Retinal pigment epithelial cell (primary cell): ENCODE data around the gene NFATC2.

Source experiments
- DNase-seq: peaks from one replicate; pipeline ENCODE4 v3.0.0-alpha.2; 2010; ENCODE audit warnings: low read depth
- H3K4me3 ChIP-seq: 2 replicates; pipeline ENCODE4 v1.5.1; 2011; ENCODE audit warnings: mild to moderate bottlenecking, low read length, control low read depth, moderate library complexity
- TF ChIP-seq, protein P1 (sequence below): conservative IDR thresholded peaks from 2 replicates; pipeline ENCODE4 v1.5.1; 2011; ENCODE audit warnings: low read depth, low read length, control low read depth, inconsistent platforms

The NFATC2 gene

DNA sequence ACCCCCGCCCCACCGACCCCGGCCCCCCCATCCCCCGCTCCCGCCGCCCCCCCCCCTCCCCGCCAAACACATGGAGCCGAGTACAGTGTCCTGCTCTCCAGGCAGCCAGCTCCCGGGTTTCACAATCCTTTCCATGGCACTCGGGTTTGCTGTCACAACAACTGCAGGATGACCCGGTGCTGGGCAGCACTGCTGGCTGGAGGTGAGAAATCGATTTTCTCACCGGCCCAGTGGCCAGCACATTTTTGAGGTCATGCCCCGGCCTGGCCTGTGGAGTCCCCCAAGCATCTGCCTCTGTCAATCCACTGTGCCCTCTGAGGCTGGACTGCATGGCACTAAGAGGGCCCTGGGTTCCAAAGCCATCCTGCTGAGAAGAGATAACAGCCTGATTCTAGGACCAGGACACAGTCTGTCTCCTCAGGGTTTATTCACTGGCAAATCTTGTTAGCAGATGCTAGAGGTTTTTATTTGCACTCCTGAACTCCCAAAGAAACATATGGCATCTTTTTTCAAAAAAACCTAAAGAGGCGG is 129.5 kb downstream of the NFATC2 start:
- TF ChIP-seq, protein P1, sequence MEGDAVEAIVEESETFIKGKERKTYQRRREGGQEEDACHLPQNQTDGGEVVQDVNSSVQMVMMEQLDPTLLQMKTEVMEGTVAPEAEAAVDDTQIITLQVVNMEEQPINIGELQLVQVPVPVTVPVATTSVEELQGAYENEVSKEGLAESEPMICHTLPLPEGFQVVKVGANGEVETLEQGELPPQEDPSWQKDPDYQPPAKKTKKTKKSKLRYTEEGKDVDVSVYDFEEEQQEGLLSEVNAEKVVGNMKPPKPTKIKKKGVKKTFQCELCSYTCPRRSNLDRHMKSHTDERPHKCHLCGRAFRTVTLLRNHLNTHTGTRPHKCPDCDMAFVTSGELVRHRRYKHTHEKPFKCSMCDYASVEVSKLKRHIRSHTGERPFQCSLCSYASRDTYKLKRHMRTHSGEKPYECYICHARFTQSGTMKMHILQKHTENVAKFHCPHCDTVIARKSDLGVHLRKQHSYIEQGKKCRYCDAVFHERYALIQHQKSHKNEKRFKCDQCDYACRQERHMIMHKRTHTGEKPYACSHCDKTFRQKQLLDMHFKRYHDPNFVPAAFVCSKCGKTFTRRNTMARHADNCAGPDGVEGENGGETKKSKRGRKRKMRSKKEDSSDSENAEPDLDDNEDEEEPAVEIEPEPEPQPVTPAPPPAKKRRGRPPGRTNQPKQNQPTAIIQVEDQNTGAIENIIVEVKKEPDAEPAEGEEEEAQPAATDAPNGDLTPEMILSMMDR, result no peak
- DNase-seq, result no peak
- no peak overlapping the region for H3K4me3 ChIP-seq

DNA sequence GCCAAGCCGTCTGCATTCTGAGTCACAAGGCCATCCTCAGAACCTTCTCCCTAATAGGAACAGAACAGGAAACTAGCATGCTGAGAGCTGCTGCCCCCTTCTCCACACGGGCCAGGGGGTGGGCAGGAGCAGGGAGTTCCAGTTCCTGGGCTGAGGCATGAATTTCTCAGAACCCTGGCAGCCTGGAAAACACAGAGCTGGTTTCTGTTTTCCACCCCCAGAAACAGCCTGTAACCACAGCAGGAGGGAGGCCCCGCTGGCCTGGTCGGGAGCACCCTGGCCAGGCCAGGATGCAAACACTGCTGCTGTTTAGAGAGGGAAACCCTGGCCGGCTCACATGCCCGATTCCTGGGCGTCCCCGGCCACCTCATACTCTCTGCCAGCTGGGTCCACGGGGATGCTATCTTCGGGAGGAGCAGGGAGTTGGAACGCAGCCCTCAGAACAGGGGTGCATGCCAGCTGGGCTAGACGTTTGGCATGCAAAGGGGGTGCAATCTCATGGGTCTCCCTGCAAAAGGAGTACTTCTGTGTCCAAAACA is 130.1 kb downstream of the NFATC2 start:
- H3K4me3 ChIP-seq, result no peak overlapping the region
- TF ChIP-seq, protein P1, result no peak
- no peak for DNase-seq

DNA sequence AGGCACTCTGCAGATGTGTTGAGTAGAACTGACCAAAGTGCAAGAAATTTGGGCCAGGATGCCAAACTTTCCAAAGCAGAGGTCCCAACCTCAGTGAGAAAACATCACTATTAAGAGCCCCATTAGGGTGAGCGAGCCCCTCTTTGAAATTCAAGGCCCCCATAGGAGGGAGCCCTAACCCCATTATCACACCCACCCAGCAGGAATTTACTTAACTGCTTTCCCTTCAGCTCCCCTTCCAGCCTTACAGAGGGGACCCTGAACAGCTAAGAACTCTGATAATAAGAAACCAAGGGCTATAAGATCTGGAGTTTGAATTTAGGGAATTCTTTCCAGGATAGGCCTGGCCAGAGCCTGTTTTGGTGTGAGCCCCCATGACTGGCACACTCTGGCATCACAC is 130.6 kb downstream of the NFATC2 start:
- no peak overlapping the region for H3K4me3 ChIP-seq
- no peak for DNase-seq
- TF ChIP-seq, protein P1, result no peak

DNA sequence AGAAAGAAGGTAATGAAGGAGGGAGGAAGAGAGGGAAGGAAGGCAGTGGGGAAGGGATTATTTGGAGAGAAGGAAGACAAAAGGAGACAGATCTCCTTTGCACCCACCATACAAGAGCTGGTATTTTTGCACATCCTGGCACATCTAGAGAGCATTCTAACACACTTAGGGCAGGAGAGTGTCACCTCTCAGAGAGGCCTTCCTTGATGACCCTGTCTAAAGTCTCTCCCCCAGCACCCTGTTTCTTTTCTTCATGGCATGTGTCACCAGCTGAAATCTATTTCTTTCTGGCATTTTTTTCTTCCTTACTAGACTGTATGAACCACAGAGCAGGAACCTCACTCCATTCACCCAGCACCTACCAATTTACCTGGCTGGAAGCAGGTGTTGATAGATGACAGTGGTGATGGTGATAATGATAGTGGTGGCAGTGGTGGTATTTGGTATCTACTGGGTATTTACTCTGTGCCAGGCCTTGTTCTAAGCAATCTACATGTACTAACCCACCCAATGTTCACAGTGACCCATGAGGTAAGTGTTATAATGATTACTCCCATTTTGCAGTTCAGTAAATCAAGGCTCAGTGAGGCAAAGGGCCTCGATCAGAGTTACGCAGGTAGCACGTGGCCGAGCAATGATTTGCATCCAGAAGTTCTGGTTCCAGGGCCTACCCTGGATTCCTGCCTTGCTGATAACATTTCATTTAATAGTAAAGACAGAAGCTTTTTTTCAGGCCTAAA is 131.8 kb downstream of the NFATC2 start:
- DNase-seq, result no peak
- no peak overlapping the region for H3K4me3 ChIP-seq
- TF ChIP-seq, protein P1, result no peak

DNA sequence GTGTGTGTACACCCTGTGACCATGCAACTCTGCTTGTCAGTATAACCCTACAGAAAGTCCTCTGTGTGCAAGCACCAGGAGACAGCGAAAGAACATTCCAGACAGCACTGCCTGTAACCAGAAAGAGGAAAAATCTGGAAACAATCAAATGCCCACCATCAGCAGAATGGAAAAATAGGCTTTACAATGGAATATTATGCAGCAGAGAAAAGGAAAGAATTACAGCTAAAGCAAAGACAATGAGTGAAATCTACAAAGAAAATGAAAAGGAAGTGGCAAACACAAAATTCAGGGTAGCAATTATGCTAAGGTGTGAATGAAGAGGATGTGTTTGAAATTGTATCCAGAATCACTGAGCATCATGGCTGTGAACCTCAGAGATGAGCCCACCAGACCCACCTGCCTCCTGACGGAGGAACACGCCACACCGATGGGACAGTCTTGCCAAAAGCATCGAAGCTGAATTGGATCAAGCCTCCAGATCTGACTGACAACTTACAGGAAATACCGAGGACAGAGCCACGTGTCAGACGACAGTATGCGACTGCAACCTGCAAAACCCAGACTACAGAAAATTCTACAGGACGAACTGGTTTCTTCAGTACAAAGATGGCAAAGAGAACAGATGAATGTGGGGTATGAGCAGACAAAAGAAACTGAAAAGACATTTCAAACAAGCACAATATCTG is 133.2 kb downstream of the NFATC2 start:
- no peak overlapping the region for H3K4me3 ChIP-seq
- DNase-seq, result no peak
- TF ChIP-seq, protein P1, result no peak

DNA sequence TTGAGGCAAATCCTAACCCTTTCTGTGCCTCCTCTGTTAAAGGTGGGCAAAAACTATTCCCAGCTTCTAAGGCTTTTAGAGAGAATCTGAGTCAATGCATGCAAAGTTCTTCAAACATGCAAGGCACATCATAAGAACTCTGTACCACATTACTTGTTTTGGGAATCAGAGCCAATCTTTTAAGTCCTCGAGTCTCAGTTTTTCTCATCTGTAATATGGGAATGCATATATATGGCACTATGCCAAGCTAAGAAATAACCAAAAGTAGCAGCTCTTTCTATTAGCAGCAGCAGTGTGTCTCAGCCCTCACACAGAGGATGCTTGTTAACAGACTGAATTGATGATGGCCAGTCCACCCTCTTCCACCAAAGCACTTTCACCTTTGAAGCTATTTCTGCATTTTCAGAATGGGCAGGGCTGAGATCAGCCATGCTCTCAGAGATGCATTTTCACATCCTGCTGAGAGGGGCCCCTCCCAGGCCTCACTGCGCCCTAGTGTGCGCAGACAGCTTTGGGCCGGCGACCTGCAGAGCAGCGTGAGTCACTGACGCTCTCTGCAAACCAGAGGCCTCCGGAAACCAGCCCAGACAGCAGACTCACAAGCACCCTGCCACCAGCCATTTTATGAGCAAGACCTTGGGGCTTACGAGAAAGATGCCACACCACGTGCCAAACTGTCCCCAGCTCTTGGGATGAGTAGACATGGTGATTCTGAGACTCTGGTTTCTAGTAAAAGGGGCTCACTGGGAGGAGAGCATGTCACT is 138.0 kb downstream of the NFATC2 start:
- no peak overlapping the region for H3K4me3 ChIP-seq
- TF ChIP-seq, protein P1, result no peak
- no peak for DNase-seq
